Prostate gland (tissue), 2 donors: Measurements from ENCODE around the gene TVP23A. TPM values are rescaled to one million over a fixed set of nuclear protein-coding genes. Genes with fewer than 3 reads are reported as not detected.

Experiments
- DNase-seq: peaks from one replicate; pipeline ENCODE4 v3.0.0-alpha.2; 2019; ENCODE audit warnings: low spot score
- H3K27ac ChIP-seq, 2 donors: fragments of 200-600 bp; sonication (generic); 2 replicates each; pipeline ENCODE4 v1.5.1; 2017 to 2019
- H3K27me3 ChIP-seq: fragments of 200-600 bp; sonication (generic); replicated peaks from 2 replicates; pipeline ENCODE4 v1.5.1; 2019; ENCODE audit not compliant: insufficient read depth
- H3K36me3 ChIP-seq, 2 donors: fragments of 200-600 bp; sonication (generic); 1 replicate in 1 of 2; 2 replicates in 1 of 2; pipeline versions ENCODE4 v1.5.1 to v1.8.1; 2017 to 2019
- H3K4me1 ChIP-seq: fragments of 200-600 bp; sonication (generic); replicated peaks from 2 replicates; pipeline ENCODE4 v1.5.1; 2019
- H3K4me3 ChIP-seq, 2 donors: fragments of 200-600 bp; sonication (generic); 2 replicates each; pipeline ENCODE4 v1.5.1; 2017 to 2019
- H3K9me3 ChIP-seq: fragments of 200-600 bp; sonication (generic); 2 replicates; pipeline ENCODE4 v1.5.1; 2017
- POLR2A ChIP-seq: fragments of 450-650 bp; IDR thresholded peaks from one replicate; pipeline ENCODE4 v1.6.1; 2016; ENCODE audit warnings: antibody characterized with exemption, mild to moderate bottlenecking
- POLR2AphosphoS5 ChIP-seq: sonication (generic); formaldehyde crosslinking; IDR thresholded peaks from one replicate; pipeline ENCODE4 v1.6.1; 2017; ENCODE audit warnings: antibody characterized with exemption
- WGBS: methylation state at CpG from one replicate; pipeline ENCODE4 v1.1.5; 2018; 5-methylcytosine and 5-hydroxymethylcytosine counted together
- intact Hi-C: fragments of 100-400 bp; cut with DNase I; formaldehyde crosslinking; loops from one replicate; pipeline ENCODE4 v1.14.2; 2022
- total RNA-seq, 2 donors: library from RNA; depleted of rRNA; stranded (reverse); fragments of >200 nt; gene quantifications; one replicate each; pipeline ENCODE4 v1.1.0, GENCODE V29; 2016
- TF ChIP-seq, protein P1 (sequence below), 4 experiments: fragments of 200-600 bp in 2 of 4; fragments of 450-650 bp in 2 of 4; sonication (generic) in 2 of 4; IDR thresholded peaks; 1 replicate in 3 of 4; 2 replicates in 1 of 4; pipeline ENCODE4 v1.5.1; 2016 to 2019; ENCODE audit warnings: antibody characterized with exemption in 4 of 4, mild to moderate bottlenecking in 2 of 4, moderate library complexity in 2 of 4

The TVP23A gene
- 1 to 10 TPM in 1 of 2 donors, under 1 TPM in 1; 0.27 to 5.8 TPM for total RNA-seq

DNA sequence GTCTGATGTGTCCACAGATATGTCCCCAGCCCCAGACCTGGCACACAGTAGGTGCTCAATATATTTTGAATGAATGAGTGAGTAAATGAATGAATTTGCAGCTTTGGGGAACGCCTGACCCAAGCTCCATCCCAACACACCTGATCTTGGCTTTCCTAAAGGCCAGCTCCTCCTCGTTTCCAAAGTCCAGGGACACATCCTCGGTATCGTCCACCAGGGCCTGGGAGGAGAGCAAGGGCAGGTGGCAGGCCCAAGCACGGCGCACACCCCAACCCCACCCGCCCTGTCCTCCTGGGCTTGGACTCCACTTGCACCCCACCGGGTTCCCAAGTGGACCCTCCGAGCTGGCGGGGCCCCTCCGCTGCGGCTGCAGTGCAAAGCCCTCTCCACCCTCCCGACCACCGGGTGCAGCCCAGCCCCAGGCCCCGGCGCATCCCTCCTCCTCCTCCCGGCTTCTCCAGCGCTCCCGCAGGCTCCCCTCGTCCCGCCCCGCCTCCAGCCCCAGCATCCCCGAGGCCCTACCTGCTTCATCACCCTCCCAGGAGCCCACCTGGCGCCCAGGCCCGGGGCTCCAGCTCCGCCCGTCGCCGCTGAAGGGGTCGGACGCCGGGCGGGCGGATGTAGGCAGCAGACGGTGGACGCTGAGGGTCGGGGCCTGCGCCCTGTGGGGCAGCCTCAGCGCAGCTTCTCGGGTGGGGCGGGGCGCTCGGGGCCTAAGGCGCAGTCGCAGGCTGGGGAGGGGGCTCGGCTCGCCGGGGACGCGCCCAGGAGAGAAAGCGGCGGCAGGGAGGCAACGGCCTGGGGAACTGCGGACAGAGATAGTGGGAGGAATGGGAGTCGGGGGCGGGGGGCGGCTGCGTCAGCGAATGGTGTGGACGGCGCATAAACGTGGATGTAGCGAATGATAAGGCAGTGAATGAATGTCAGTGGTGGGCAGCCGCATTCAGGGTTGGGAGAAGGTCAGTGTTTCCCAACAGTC, at the start of gene TVP23A:
Gene TVP23A, minus strand, starts transcription at position 832 of the 979 bp plus-strand sequence. Its CDS starts 301 bp downstream, at position 531.
- Histone ChIP-seq H3K4me1 (no peaks in the 10 kb centered on the region), H3K36me3 (no peaks in the 10 kb centered on the region), H3K9me3 (no peaks in the 10 kb centered on the region), H3K4me3 (peak within 1 kb of the TSS; percentile 25 to 30), H3K27me3 (peaks cover 8% of the 10 kb centered on the region), H3K27ac (peak within 1 kb of the TSS in 1 of 2 donors; percentile 22)
- no peak for DNase-seq
- TF ChIP-seq POLR2AphosphoS5 (no peak), POLR2A (no peak)
- TF ChIP-seq, protein P1, sequence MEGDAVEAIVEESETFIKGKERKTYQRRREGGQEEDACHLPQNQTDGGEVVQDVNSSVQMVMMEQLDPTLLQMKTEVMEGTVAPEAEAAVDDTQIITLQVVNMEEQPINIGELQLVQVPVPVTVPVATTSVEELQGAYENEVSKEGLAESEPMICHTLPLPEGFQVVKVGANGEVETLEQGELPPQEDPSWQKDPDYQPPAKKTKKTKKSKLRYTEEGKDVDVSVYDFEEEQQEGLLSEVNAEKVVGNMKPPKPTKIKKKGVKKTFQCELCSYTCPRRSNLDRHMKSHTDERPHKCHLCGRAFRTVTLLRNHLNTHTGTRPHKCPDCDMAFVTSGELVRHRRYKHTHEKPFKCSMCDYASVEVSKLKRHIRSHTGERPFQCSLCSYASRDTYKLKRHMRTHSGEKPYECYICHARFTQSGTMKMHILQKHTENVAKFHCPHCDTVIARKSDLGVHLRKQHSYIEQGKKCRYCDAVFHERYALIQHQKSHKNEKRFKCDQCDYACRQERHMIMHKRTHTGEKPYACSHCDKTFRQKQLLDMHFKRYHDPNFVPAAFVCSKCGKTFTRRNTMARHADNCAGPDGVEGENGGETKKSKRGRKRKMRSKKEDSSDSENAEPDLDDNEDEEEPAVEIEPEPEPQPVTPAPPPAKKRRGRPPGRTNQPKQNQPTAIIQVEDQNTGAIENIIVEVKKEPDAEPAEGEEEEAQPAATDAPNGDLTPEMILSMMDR (IDR thresholded peaks at IDR 0.05): no peak
- 11% methylated on average over 61 of the region's 64 CpGs for WGBS
- intact Hi-C loops: no loop called here

DNA sequence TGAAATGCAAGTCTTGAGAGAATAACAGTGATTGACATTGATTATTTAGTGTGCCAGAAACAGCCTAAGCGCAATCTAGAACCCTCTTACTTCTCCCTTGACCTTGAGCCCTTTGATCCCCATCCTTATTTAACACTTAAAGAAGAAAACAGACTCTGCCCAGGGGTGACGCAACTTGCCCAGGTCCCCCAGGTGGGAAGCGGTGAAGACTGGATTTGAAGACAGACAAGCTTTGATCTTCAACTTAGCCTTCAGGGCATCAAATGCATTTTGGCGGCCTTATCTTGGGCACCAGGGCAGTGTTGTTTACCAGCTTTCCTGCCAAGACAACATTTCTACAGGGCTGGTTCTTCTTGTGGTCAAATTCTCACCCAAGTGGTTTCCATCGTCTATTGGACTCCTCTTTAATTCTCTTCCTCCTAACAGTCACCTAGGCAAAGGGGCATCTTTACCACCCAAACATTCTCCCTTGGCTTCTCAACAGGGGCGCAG, 49.6 kb upstream of the TVP23A start:
- WGBS: 73% methylated on average over 6 of the region's 6 CpGs
- no peaks in the 10 kb centered on the region for H3K27me3 ChIP-seq
- no peaks in the 10 kb centered on the region for H3K9me3 ChIP-seq
- H3K4me3 ChIP-seq: no peak overlapping the region
- no peaks in the 10 kb centered on the region for H3K36me3 ChIP-seq
- intact Hi-C loops: no loop called here
- H3K4me1 ChIP-seq: no peaks in the 10 kb centered on the region
- no peak for DNase-seq
- H3K27ac ChIP-seq: no peak overlapping the region
- TF ChIP-seq, protein P1 (IDR thresholded peaks at IDR 0.05): no peak
- TF ChIP-seq POLR2A (no peak), POLR2AphosphoS5 (no peak)

DNA sequence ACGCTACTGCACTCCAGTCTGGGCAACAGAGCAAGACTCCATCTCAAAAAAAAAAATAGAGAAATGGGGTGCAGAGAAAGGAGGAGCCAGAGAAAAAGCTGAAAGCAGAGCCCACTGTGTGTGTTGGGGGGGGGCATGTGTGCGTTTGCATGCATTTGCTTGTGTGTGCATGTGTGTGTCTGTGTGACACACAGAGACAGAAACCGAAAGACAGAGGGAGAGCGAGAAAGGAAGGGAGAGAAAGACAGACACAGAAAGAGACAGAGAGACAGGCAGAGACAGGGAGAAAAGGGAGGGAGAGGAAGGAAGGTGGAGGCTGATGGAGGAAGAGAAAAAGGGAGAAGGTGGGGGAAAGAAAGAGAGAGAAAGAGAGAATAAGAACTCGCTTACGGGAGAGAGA, 48.6 kb upstream of the TVP23A start:
- intact Hi-C loops: no loop called here
- Histone ChIP-seq H3K4me3 (no peak overlapping the region), H3K27me3 (no peaks in the 10 kb centered on the region), H3K36me3 (no peaks in the 10 kb centered on the region), H3K4me1 (no peaks in the 10 kb centered on the region), H3K27ac (no peak overlapping the region), H3K9me3 (no peaks in the 10 kb centered on the region)
- 78% methylated on average over 6 of the region's 6 CpGs for WGBS
- DNase-seq: no peak
- TF ChIP-seq, protein P1 (IDR thresholded peaks at IDR 0.05): no peak
- TF ChIP-seq POLR2A: no peak
- TF ChIP-seq POLR2AphosphoS5: no peak

DNA sequence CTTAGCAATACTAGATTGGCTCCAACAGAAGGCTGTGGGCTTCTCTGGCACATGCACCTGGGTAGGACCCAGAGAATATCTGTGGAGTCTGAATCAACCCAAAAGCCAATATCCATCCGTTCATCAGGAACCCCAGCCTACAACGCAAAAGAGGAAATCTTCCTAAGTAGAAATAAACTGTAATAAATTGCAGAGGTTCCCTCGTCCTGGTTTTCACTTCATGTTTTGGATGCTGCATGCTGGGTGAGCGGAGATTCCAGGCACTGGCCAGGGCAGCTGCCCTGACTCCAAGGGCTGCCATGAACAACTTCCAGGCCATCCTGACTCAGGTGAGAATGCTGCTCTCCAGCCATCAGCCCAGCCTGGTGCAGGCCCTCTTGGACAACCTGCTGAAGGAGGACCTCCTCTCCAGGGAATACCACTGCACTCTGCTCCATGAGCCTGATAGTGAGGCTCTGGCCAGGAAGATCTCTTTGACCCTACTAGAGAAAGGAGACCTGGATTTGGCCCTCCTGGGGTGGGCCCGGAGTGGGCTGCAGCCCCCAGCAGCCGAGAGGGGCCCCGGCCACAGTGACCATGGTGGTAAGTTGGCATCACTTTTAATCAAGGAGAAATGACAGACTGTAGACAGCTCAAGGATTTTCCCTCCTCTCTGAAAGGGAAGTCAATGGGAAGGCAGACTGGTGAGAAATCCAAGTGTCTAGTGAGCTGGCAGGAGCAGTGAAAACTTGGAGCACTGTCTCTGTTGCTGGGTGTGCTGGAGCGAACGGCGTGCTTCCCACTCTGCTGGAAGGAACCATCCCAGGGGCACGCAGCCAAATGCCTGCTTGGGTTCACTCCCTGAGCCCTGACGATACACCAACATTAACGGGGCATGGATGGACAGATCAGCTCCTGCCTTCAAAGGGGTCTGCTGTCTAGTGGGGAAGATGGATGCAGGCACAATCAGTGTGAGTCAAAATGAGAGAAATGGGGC, 47.7 kb upstream of the TVP23A start:
- WGBS: 65% methylated on average over 13 of the region's 13 CpGs
- Histone ChIP-seq H3K27ac (no peak overlapping the region), H3K36me3 (no peaks in the 10 kb centered on the region), H3K4me1 (no peaks in the 10 kb centered on the region), H3K4me3 (no peak overlapping the region), H3K27me3 (no peaks in the 10 kb centered on the region), H3K9me3 (no peaks in the 10 kb centered on the region)
- TF ChIP-seq, protein P1 (IDR thresholded peaks at IDR 0.05): no peak
- no peak for TF ChIP-seq POLR2AphosphoS5
- TF ChIP-seq POLR2A: no peak
- intact Hi-C loops: no loop called here
- DNase-seq: no peak
